ENCODE results near the gene R3HDM2. TPM values are rescaled to one million over a fixed set of nuclear protein-coding genes. Genes with fewer than 3 reads are reported as not detected.

Gene R3HDM2
- total and polyA plus RNA-seq, 2 of the 13 experiments (the other 11 are each of a cell fraction or from before 2014, with no cell fraction given) = 11.1 to 23.5 TPM

- TF ChIP-seq ZNF44 (CRISPR knock-in tag; IDR thresholded peaks at IDR 0.05) (peak; percentile 34; the same call in 1 of the 2 replicates), MYPOP (CRISPR knock-in tag; IDR thresholded peaks at IDR 0.05) (no peak), ETS1 (CRISPR knock-in tag; IDR thresholded peaks at IDR 0.05) (no peak), ASH2L (IDR thresholded peaks at IDR 0.05; ENCODE audit: insufficient read length, low read depth, low read length) (peak; percentile 62), MEIS2 (CRISPR knock-in tag; IDR thresholded peaks at IDR 0.05) (peak; percentile 52; the same call in 1 of the 2 replicates), ZNF282 (IDR thresholded peaks at IDR 0.05; ENCODE audit: partially characterized antibody) (no peak), NR0B2 (CRISPR knock-in tag; IDR thresholded peaks at IDR 0.05) (no peak; the same call in 1 of the 2 replicates), ZBTB37 (CRISPR knock-in tag; IDR thresholded peaks at IDR 0.05) (no peak), ZNF33B (CRISPR knock-in tag; IDR thresholded peaks at IDR 0.05) (peak; percentile 28; the same call in 1 of the 2 replicates), ZNF552 (CRISPR knock-in tag; IDR thresholded peaks at IDR 0.05; ENCODE audit: borderline replicate concordance) (0 out of 2 replicates have a peak, but pooled peaks have one; percentile 60), SOX6 (IDR thresholded peaks at IDR 0.05) (no peak), SOX6 (CRISPR knock-in tag; IDR thresholded peaks at IDR 0.05) (peak; percentile 54; the same call in 1 of the 2 replicates), ARNT2 (CRISPR knock-in tag; IDR thresholded peaks at IDR 0.05; ENCODE audit: low read depth) (peak; percentile 78), ZNF251 (CRISPR knock-in tag; IDR thresholded peaks at IDR 0.05) (no peak), ZNF510 (CRISPR knock-in tag; IDR thresholded peaks at IDR 0.05; ENCODE audit: low read depth) (no peak), THRA (CRISPR knock-in tag; IDR thresholded peaks at IDR 0.05; ENCODE audit: borderline replicate concordance) (peak; percentile 56; the same call in 1 of the 2 replicates), SALL2 (CRISPR knock-in tag; IDR thresholded peaks at IDR 0.05) (no peak; the same call in 1 of the 2 replicates), PITX1 (CRISPR knock-in tag; IDR thresholded peaks at IDR 0.05) (peak; percentile 54; the same call in 1 of the 2 replicates), TFDP1 (CRISPR knock-in tag; IDR thresholded peaks at IDR 0.05; ENCODE audit: borderline replicate concordance) (peak; percentile 94), ZNF234 (CRISPR knock-in tag; conservative IDR thresholded peaks at IDR 0.05) (no peak), DR1 (CRISPR knock-in tag; IDR thresholded peaks at IDR 0.05) (peak; percentile 74), ZNF576 (CRISPR knock-in tag; IDR thresholded peaks at IDR 0.05) (no peak)
Observed at GRCh38 chr12:57430931-57431566, at the start of gene R3HDM2 (continued).
